Fibroblast of lung (primary cell): Measurements from ENCODE around the gene CRKL. TPM values are rescaled to one million over a fixed set of nuclear protein-coding genes. Genes with fewer than 3 reads are reported as not detected.

Experiments
- DNase-seq, 2 donors: peaks; one replicate each; pipeline versions ENCODE4 v3.0.0 to v3.0.0-alpha.2; 2010; ENCODE audit warnings: low read depth in 2 of 2
- H2AFZ ChIP-seq: 2 replicates; pipeline ENCODE4 v1.5.1; 2012; ENCODE audit warnings: low read length, control low read depth, inconsistent platforms
- H3K27ac ChIP-seq: 2 replicates; pipeline ENCODE4 v1.5.1; 2011; ENCODE audit warnings: low read length, control low read depth; ENCODE audit not compliant: insufficient read depth
- H3K27me3 ChIP-seq: 2 replicates; pipeline ENCODE4 v1.5.1; 2011; ENCODE audit warnings: mild to moderate bottlenecking, low read length; ENCODE audit not compliant: control insufficient read depth, insufficient read depth
- H3K36me3 ChIP-seq: 2 replicates; pipeline ENCODE4 v1.5.1; 2011; ENCODE audit warnings: low read length; ENCODE audit not compliant: control insufficient read depth, insufficient read depth
- H3K4me1 ChIP-seq: 2 replicates; pipeline ENCODE4 v1.5.1; 2011; ENCODE audit warnings: low read length; ENCODE audit not compliant: control insufficient read depth, insufficient read depth; ENCODE audit errors: extremely low read depth
- H3K4me2 ChIP-seq: 2 replicates; pipeline ENCODE4 v1.5.1; 2011; ENCODE audit warnings: low read length, control low read depth; ENCODE audit not compliant: insufficient read depth; ENCODE audit errors: extremely low read depth
- H3K4me3 ChIP-seq, 4 experiments: fragments of 200-600 bp in 1 of 4; sonication (generic) in 1 of 4; replicated peaks in 1 of 4; 2 replicates each; pipeline ENCODE4 v1.5.1; 2011 to 2016; ENCODE audit warnings: low read length in 4 of 4, low read depth in 3 of 4, mild to moderate bottlenecking in 3 of 4, control low read depth in 2 of 4, inconsistent platforms in 1 of 4, mixed read lengths in 1 of 4; ENCODE audit not compliant: insufficient read depth in 1 of 4; ENCODE audit errors: control extremely low read depth in 1 of 4
- H3K79me2 ChIP-seq: 2 replicates; pipeline ENCODE4 v1.5.1; 2012; ENCODE audit warnings: mild to moderate bottlenecking, low read length, inconsistent platforms; ENCODE audit not compliant: control insufficient read depth, insufficient read depth
- H3K9ac ChIP-seq: 2 replicates; pipeline ENCODE4 v1.5.1; 2011; ENCODE audit warnings: mild to moderate bottlenecking, low read length, control low read depth; ENCODE audit not compliant: insufficient read depth
- H3K9me3 ChIP-seq: 2 replicates; pipeline ENCODE4 v1.5.1; 2012; ENCODE audit warnings: low read depth, low read length; ENCODE audit not compliant: control insufficient read depth, insufficient read depth
- H4K20me1 ChIP-seq: 2 replicates; pipeline ENCODE4 v1.5.1; 2011; ENCODE audit warnings: low read length; ENCODE audit not compliant: control insufficient read depth, insufficient read depth; ENCODE audit errors: extremely low read depth
- CTCF ChIP-seq, 2 donors: IDR thresholded peaks in 1 of 2; conservative IDR thresholded peaks in 1 of 2; 1 replicate in 1 of 2; 2 replicates in 1 of 2; pipeline ENCODE4 v1.5.1; 2011 to 2012; ENCODE audit warnings: low read length in 2 of 2, control low read depth in 1 of 2, inconsistent platforms in 1 of 2, low read depth in 1 of 2, mild to moderate bottlenecking in 1 of 2
- EZH2 ChIP-seq: IDR thresholded peaks from 2 replicates; pipeline ENCODE4 v1.5.1; 2012; ENCODE audit warnings: low read length, control low read depth, mild to moderate bottlenecking; ENCODE audit errors: missing control alignments
- polyA plus RNA-seq, 2 donors: library from polyadenylated mRNA; depleted of rRNA in 1 of 2; stranded (reverse) in 1 of 2; unstranded in 1 of 2; fragments of >200 nt; gene quantifications; 2 replicates each; pipeline ENCODE4 v1.2.1, GENCODE V29; 2011 to 2012; ENCODE audit warnings: missing spikeins in 1 of 2
- total RNA-seq: library from RNA; depleted of rRNA; stranded (reverse); fragments of >200 nt; gene quantifications from 2 replicates; pipeline ENCODE4 v1.2.1, GENCODE V29; 2014

The CRKL gene
- total and polyA plus RNA-seq, 2 donors (not counting 1 experiment from before 2014, with no cell fraction given): 23.8 to 45.1 TPM

GRCh38 chr22:20979940-20980453 lies 62.8 kb downstream of the CRKL start:
- H3K9me3 ChIP-seq: peaks cover 2% of the 10 kb centered on the region
- H3K27ac ChIP-seq: no peak overlapping the region
- peaks cover 15% of the 10 kb centered on the region for H3K79me2 ChIP-seq
- H3K4me2 ChIP-seq: peak overlapping the region; percentile 73
- no peaks in the 10 kb centered on the region for H3K27me3 ChIP-seq
- DNase-seq: no peak
- no peaks in the 10 kb centered on the region for H4K20me1 ChIP-seq
- no peak overlapping the region for H3K9ac ChIP-seq
- H2AFZ ChIP-seq: peak overlapping the region; percentile 69
- TF ChIP-seq CTCF (conservative IDR thresholded peaks at IDR 0.05 in 1 of 2, IDR thresholded peaks at IDR 0.05 in 1 of 2; ENCODE audit: low read depth in 1 of 2, low read length in 2 of 2) (no peak), EZH2 (no peak)
- H3K4me3 ChIP-seq: peak overlapping the region in 3 of 4 experiments; percentile 6 to 47 (median 32)
- H3K36me3 ChIP-seq: peaks cover 2% of the 10 kb centered on the region
- peaks cover 11% of the 10 kb centered on the region for H3K4me1 ChIP-seq

GRCh38 chr22:20980523-20980922 lies 63.3 kb downstream of the CRKL start:
- no peak for TF ChIP-seq EZH2
- no peak for TF ChIP-seq CTCF (conservative IDR thresholded peaks at IDR 0.05 in 1 of 2, IDR thresholded peaks at IDR 0.05 in 1 of 2; ENCODE audit: low read depth in 1 of 2, low read length in 2 of 2)
- DNase-seq: no peak
- Histone ChIP-seq H3K4me3 (no peak overlapping the region), H3K36me3 (peaks cover 4% of the 10 kb centered on the region), H3K9ac (no peak overlapping the region), H3K4me2 (no peak overlapping the region), H4K20me1 (no peaks in the 10 kb centered on the region), H3K79me2 (peaks cover 15% of the 10 kb centered on the region), H2AFZ (no peak overlapping the region), H3K27ac (no peak overlapping the region), H3K9me3 (peaks cover 2% of the 10 kb centered on the region), H3K4me1 (peaks cover 11% of the 10 kb centered on the region), H3K27me3 (no peaks in the 10 kb centered on the region)

GRCh38 chr22:20980938-20981722 lies 63.9 kb downstream of the CRKL start:
- Histone ChIP-seq H4K20me1 (no peaks in the 10 kb centered on the region), H3K36me3 (peaks cover 4% of the 10 kb centered on the region), H2AFZ (peak overlapping the region; percentile 92), H3K4me1 (peaks cover 11% of the 10 kb centered on the region), H3K9ac (peak overlapping the region; percentile 91), H3K79me2 (peaks cover 15% of the 10 kb centered on the region), H3K27ac (peak overlapping the region; percentile 87), H3K9me3 (peaks cover 2% of the 10 kb centered on the region), H3K4me3 (peak overlapping the region; percentile 82 to 98 (median 90)), H3K27me3 (no peaks in the 10 kb centered on the region), H3K4me2 (peak overlapping the region; percentile 96)
- TF ChIP-seq EZH2: no peak
- TF ChIP-seq CTCF (conservative IDR thresholded peaks at IDR 0.05 in 1 of 2, IDR thresholded peaks at IDR 0.05 in 1 of 2; ENCODE audit: low read depth in 1 of 2, low read length in 2 of 2): no peak
- DNase-seq: no peak
